WTC11 (cell line): ENCODE measurements around the gene TUBA4B. TPM values are rescaled to one million over a fixed set of nuclear protein-coding genes. Genes with fewer than 3 reads are reported as not detected.

Experiments used
- AR ChIP-seq: fragments of 250-450 bp; sonication (Bioruptor Pico); IDR thresholded peaks from 2 replicates; pipeline ENCODE4 v1.9.0; 2021; ENCODE audit warnings: mild to moderate bottlenecking
- CREM ChIP-seq: sonication (generic); formaldehyde crosslinking; IDR thresholded peaks from 2 replicates; pipeline ENCODE4 v1.8.1; 2022; ENCODE audit warnings: mild to moderate bottlenecking, missing genetic modification reagents, moderate library complexity
- E2F1 ChIP-seq: sonication (generic); formaldehyde crosslinking; IDR thresholded peaks from 2 replicates; pipeline ENCODE4 v1.8.0; 2022; ENCODE audit warnings: mild to moderate bottlenecking, missing genetic modification reagents
- ETV6 ChIP-seq: sonication (generic); formaldehyde crosslinking; IDR thresholded peaks from 2 replicates; pipeline ENCODE4 v1.8.1; 2022; ENCODE audit warnings: mild to moderate bottlenecking, missing genetic modification reagents
- GTF2I ChIP-seq: fragments of 250-450 bp; sonication (Bioruptor Pico); conservative IDR thresholded peaks from 2 replicates; pipeline ENCODE4 v1.4.0; 2021; ENCODE audit warnings: mild to moderate bottlenecking
- HMGA2 ChIP-seq: fragments of 250-450 bp; sonication (Bioruptor Pico); IDR thresholded peaks from 2 replicates; pipeline ENCODE4 v1.4.0; 2021; ENCODE audit warnings: mild to moderate bottlenecking, moderate library complexity
- JAZF1 ChIP-seq: fragments of 250-450 bp; sonication (Bioruptor Pico); IDR thresholded peaks from 2 replicates; pipeline ENCODE4 v1.9.0; 2021; ENCODE audit warnings: moderate library complexity, mild to moderate bottlenecking, inconsistent platforms
- KAT7 ChIP-seq: sonication (generic); formaldehyde crosslinking; IDR thresholded peaks from 2 replicates; pipeline ENCODE4 v1.8.1; 2023; ENCODE audit warnings: missing genetic modification reagents, mild to moderate bottlenecking, borderline replicate concordance
- MAX ChIP-seq: sonication (generic); formaldehyde crosslinking; IDR thresholded peaks from 2 replicates; pipeline ENCODE4 v1.8.0; 2022; ENCODE audit warnings: mild to moderate bottlenecking, missing genetic modification reagents
- MLX ChIP-seq: sonication (generic); formaldehyde crosslinking; IDR thresholded peaks from 2 replicates; pipeline ENCODE4 v1.8.1; 2023; ENCODE audit warnings: mild to moderate bottlenecking, missing genetic modification reagents, moderate library complexity
- NR1H2 ChIP-seq: sonication (generic); formaldehyde crosslinking; IDR thresholded peaks from 2 replicates; pipeline ENCODE4 v1.9.0; 2021; ENCODE audit warnings: mild to moderate bottlenecking, moderate library complexity, missing genetic modification reagents
- NR2C2 ChIP-seq: sonication (generic); formaldehyde crosslinking; IDR thresholded peaks from 2 replicates; pipeline ENCODE4 v1.8.0; 2022; ENCODE audit warnings: mild to moderate bottlenecking, missing genetic modification reagents
- NR3C1 ChIP-seq: sonication (generic); formaldehyde crosslinking; conservative IDR thresholded peaks from 2 replicates; pipeline ENCODE4 v1.8.1; 2023; ENCODE audit warnings: low read depth, mild to moderate bottlenecking, missing genetic modification reagents
- PRRX2 ChIP-seq: fragments of 250-450 bp; sonication (Bioruptor Pico); IDR thresholded peaks from 2 replicates; pipeline ENCODE4 v1.8.0; 2021; ENCODE audit warnings: mild to moderate bottlenecking
- RELA ChIP-seq: sonication (generic); formaldehyde crosslinking; IDR thresholded peaks from 2 replicates; pipeline ENCODE4 v1.8.1; 2022; ENCODE audit warnings: missing genetic modification reagents, mild to moderate bottlenecking, borderline replicate concordance
- RORB ChIP-seq: fragments of 250-450 bp; sonication (Bioruptor Pico); IDR thresholded peaks from 2 replicates; pipeline ENCODE4 v1.9.0; 2021; ENCODE audit warnings: mild to moderate bottlenecking
- SMAD4 ChIP-seq: sonication (generic); formaldehyde crosslinking; IDR thresholded peaks from 2 replicates; pipeline ENCODE4 v1.8.0; 2022; ENCODE audit warnings: mild to moderate bottlenecking, missing genetic modification reagents
- SP1 ChIP-seq: sonication (generic); formaldehyde crosslinking; conservative IDR thresholded peaks from 2 replicates; pipeline ENCODE4 v1.8.1; 2022; ENCODE audit warnings: missing genetic modification reagents
- TEAD1 ChIP-seq: sonication (generic); formaldehyde crosslinking; IDR thresholded peaks from 2 replicates; pipeline ENCODE4 v1.8.0; 2022; ENCODE audit warnings: mild to moderate bottlenecking, missing genetic modification reagents
- ZNF138 ChIP-seq: sonication (generic); formaldehyde crosslinking; conservative IDR thresholded peaks from 2 replicates; pipeline ENCODE4 v1.8.1; 2022; ENCODE audit warnings: mild to moderate bottlenecking, moderate library complexity, missing genetic modification reagents
- ZNF232 ChIP-seq: sonication (generic); formaldehyde crosslinking; IDR thresholded peaks from 2 replicates; pipeline ENCODE4 v1.8.0; 2022; ENCODE audit warnings: mild to moderate bottlenecking, missing genetic modification reagents
- ZNF423 ChIP-seq: fragments of 250-450 bp; sonication (Bioruptor Pico); IDR thresholded peaks from 2 replicates; pipeline ENCODE4 v2.1.2; 2022; ENCODE audit warnings: mild to moderate bottlenecking, moderate library complexity
- ZNF532 ChIP-seq: fragments of 250-450 bp; sonication (Bioruptor Pico); IDR thresholded peaks from 2 replicates; pipeline ENCODE4 v1.9.0; 2021; ENCODE audit warnings: mild to moderate bottlenecking, borderline replicate concordance
- ZNF671 ChIP-seq: fragments of 250-450 bp; sonication (Bioruptor Pico); IDR thresholded peaks from 2 replicates; pipeline ENCODE4 v1.8.0; 2021; ENCODE audit warnings: mild to moderate bottlenecking
- total RNA-seq: library from RNA; stranded (reverse); gene quantifications from 3 replicates; pipeline ENCODE4 v1.2.3, GENCODE V29; 2021
- TF ChIP-seq, protein P1 (sequence below): sonication (generic); formaldehyde crosslinking; IDR thresholded peaks from 2 replicates; pipeline ENCODE4 v1.8.0; 2023; ENCODE audit warnings: missing genetic modification reagents
- TF ChIP-seq, protein P2 (sequence below): fragments of 200-600 bp; IDR thresholded peaks from 2 replicates; pipeline ENCODE4 v1.8.0; 2022; ENCODE audit warnings: antibody characterized with exemption
- TF ChIP-seq, protein P3 (sequence below): sonication (generic); formaldehyde crosslinking; IDR thresholded peaks from 2 replicates; pipeline ENCODE4 v1.8.1; 2022; ENCODE audit warnings: low read depth, missing genetic modification reagents, borderline replicate concordance

Gene TUBA4B
- total RNA-seq, 1 experiment from 2014 or later = 0.20 TPM

DNA sequence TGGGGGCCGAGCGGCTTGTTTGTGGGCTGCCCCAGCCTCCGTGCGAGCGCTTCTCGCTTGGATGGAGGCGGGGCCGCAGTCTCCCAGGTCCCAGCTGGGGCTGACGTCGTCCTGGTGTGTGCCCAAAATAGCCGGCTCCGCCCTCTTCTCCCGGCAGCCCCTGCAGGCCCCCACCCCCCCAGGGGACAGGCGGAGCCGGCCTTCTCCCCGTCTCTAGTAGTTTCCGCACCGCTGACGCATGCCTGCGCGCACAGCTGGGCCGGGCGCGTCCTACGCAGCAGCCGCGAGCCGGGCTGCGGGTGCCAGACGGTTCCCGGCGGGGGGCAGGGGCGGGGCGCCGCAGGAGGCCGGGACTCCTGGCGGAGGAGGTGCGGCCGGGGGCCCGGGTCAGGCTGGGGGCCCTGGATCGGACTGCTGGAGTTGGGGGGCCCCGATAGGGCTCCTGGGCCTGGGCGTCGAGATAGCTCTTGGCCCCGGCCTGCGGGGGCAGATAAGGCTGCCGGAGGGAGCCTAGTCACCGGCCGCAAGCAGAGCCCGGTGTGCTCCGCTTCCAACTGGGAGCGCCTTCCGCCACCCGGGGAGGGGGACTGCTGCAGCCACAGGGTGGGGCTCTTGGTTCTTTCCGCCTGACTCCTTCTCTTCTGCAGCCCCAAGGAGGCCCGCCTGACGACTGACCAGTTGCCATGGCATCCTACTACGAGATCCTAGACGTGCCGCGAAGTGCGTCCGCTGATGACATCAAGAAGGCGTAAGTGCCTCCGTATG, 26.3 kb downstream of the TUBA4B start, which contains the start of gene DNAJB2 (continued):
- TF ChIP-seq KAT7 (CRISPR knock-in tag) (0 out of 2 replicates have a peak, but pooled peaks have one; percentile 81), ZNF671 (no peak), SMAD4 (CRISPR knock-in tag) (no peak), PRRX2 (CRISPR knock-in tag) (no peak), JAZF1 (CRISPR knock-in tag) (no peak), NR1H2 (CRISPR knock-in tag) (no peak), NR2C2 (CRISPR knock-in tag) (no peak), MLX (CRISPR knock-in tag) (no peak), E2F1 (CRISPR knock-in tag) (no peak), AR (CRISPR knock-in tag) (no peak), ETV6 (peak; percentile 72; the same call in 1 of the 2 replicates), NR3C1 (CRISPR knock-in tag) (no peak), MAX (CRISPR knock-in tag) (peak; percentile 29; the same call in 1 of the 2 replicates), ZNF138 (CRISPR knock-in tag) (no peak), RELA (CRISPR knock-in tag) (no peak; the same call in 1 of the 2 replicates), ZNF532 (no peak), GTF2I (CRISPR knock-in tag) (no peak), RORB (CRISPR knock-in tag) (no peak), TEAD1 (CRISPR knock-in tag) (peak; percentile 42; the same call in 1 of the 2 replicates), ZNF423 (CRISPR knock-in tag) (peak; percentile 90), SP1 (CRISPR knock-in tag) (peak; percentile 95), HMGA2 (CRISPR knock-in tag) (no peak), CREM (peak; percentile 74; the same call in 1 of the 2 replicates), ZNF232 (CRISPR knock-in tag) (0 out of 2 replicates have a peak, but pooled peaks have one; percentile 68)
- TF ChIP-seq, protein P1, sequence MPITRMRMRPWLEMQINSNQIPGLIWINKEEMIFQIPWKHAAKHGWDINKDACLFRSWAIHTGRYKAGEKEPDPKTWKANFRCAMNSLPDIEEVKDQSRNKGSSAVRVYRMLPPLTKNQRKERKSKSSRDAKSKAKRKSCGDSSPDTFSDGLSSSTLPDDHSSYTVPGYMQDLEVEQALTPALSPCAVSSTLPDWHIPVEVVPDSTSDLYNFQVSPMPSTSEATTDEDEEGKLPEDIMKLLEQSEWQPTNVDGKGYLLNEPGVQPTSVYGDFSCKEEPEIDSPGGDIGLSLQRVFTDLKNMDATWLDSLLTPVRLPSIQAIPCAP = no peak
- TF ChIP-seq, protein P2, sequence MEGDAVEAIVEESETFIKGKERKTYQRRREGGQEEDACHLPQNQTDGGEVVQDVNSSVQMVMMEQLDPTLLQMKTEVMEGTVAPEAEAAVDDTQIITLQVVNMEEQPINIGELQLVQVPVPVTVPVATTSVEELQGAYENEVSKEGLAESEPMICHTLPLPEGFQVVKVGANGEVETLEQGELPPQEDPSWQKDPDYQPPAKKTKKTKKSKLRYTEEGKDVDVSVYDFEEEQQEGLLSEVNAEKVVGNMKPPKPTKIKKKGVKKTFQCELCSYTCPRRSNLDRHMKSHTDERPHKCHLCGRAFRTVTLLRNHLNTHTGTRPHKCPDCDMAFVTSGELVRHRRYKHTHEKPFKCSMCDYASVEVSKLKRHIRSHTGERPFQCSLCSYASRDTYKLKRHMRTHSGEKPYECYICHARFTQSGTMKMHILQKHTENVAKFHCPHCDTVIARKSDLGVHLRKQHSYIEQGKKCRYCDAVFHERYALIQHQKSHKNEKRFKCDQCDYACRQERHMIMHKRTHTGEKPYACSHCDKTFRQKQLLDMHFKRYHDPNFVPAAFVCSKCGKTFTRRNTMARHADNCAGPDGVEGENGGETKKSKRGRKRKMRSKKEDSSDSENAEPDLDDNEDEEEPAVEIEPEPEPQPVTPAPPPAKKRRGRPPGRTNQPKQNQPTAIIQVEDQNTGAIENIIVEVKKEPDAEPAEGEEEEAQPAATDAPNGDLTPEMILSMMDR = no peak
- TF ChIP-seq, protein P3, sequence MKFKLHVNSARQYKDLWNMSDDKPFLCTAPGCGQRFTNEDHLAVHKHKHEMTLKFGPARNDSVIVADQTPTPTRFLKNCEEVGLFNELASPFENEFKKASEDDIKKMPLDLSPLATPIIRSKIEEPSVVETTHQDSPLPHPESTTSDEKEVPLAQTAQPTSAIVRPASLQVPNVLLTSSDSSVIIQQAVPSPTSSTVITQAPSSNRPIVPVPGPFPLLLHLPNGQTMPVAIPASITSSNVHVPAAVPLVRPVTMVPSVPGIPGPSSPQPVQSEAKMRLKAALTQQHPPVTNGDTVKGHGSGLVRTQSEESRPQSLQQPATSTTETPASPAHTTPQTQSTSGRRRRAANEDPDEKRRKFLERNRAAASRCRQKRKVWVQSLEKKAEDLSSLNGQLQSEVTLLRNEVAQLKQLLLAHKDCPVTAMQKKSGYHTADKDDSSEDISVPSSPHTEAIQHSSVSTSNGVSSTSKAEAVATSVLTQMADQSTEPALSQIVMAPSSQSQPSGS (CRISPR knock-in tag) = no peak
